Natural killer cell treated with Interleukin-12 subunit alpha and Interleukin-12 subunit beta and Interleukin-15 and Interleukin-18, amount 100 ng/mL, for 72 hours (primary cell): ENCODE results near the gene NEDD4L. TPM values are rescaled to one million over a fixed set of nuclear protein-coding genes. Genes with fewer than 3 reads are reported as not detected.

Source experiments
- ATAC-seq, 2 donors: fragments of 150-1000 bp; cut with Tn5 transposase in 1 of 2; sonication (Bioruptor Pico), chemical (Tn5 transposase) in 1 of 2; 2 replicates each; pipeline ENCODE4 v1.10.0; 2021
- DNase-seq: peaks from one replicate; pipeline ENCODE4 v3.0.0; 2022; ENCODE audit warnings: low spot score
- H3K27ac Mint-ChIP-seq, 2 donors: 1 replicate in 1 of 2; 2 replicates in 1 of 2; pipeline ENCODE4 v1.8.0; 2022; ENCODE audit warnings: mixed read lengths in 2 of 2, mild to moderate bottlenecking in 1 of 2, moderate library complexity in 1 of 2
- H3K27me3 Mint-ChIP-seq, 2 donors: 1 replicate in 1 of 2; 2 replicates in 1 of 2; pipeline ENCODE4 v1.8.0; 2022; ENCODE audit warnings: mixed read lengths in 2 of 2
- H3K36me3 Mint-ChIP-seq: one replicate; pipeline ENCODE4 v1.8.0; 2022; ENCODE audit warnings: mixed read lengths
- H3K4me1 Mint-ChIP-seq, 2 donors: 1 replicate in 1 of 2; 2 replicates in 1 of 2; pipeline ENCODE4 v1.8.0; 2022; ENCODE audit warnings: low read depth in 2 of 2, mixed read lengths in 2 of 2, mild to moderate bottlenecking in 1 of 2
- H3K4me3 Mint-ChIP-seq: one replicate; pipeline ENCODE4 v1.8.0; 2022; ENCODE audit warnings: mixed read lengths
- H3K9me3 Mint-ChIP-seq: 2 replicates; pipeline ENCODE4 v1.8.0; 2022; ENCODE audit warnings: mixed read lengths
- total RNA-seq, 2 donors: library from RNA; stranded (reverse); gene quantifications; one replicate each; pipeline ENCODE4 v1.2.3, GENCODE V29; 2022

The NEDD4L gene
- total RNA-seq, 2 donors from 2014 or later: 8.6 to 16.5 TPM

DNA sequence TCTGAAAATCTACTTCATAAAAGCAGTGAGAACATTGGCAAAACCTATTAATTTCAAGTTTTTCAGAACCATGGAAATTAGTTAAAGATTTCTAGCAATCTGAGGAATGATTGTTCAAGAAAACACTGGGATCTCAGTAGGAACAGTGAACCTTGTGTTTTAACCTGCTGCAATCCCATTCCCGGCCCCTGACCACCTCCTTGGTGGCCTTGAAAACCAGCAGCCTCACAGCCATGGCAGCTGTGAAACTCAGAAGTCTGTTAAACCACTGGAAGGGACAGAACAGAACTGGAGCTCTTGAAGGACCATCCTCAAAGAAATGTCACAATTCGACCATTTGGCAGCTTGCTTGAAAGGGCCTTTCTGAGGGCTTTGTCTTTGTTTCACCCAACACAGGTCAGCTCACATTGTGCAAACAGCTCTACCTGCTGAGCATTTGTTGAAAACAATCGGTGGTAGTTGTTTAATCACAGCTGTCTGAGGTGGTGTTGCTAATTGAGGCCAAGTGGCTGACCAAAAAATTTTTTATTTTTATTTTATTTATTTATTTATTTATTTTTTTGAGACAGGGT lies 25.8 kb downstream of the NEDD4L start:
- Mint-ChIP-seq H3K36me3 (no peaks in the 10 kb centered on the region), H3K27me3 (peaks cover 0 to 11% of the 10 kb centered on the region in 2 donors), H3K9me3 (no peaks in the 10 kb centered on the region), H3K4me3 (no peak overlapping the region), H3K4me1 (peaks cover 0 to 6% of the 10 kb centered on the region in 2 donors), H3K27ac (no peak overlapping the region)
- DNase-seq (no peak), ATAC-seq (no peak)

DNA sequence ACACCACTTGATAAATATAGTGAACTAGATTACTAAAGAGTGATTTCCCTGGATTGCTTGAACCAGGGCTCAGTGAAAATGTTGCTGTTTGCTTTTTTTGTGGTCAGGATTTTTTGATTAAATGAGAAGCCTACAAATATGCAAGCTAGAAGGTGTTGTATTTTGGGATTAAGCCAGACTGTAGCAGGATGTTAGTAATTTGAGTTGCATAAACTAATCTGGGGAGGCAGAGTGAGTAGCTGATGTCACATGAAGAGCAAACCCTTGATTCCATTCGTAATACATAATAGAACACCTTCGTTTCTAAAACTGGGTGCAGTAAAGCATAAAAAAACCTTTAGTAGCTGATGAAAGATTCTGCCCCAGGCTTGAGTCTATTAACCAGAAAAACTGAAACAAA lies 32.0 kb downstream of the NEDD4L start:
- H3K36me3 Mint-ChIP-seq: no peaks in the 10 kb centered on the region
- H3K27ac Mint-ChIP-seq: no peak overlapping the region
- DNase-seq (no peak), ATAC-seq (no peak)
- no peaks in the 10 kb centered on the region for H3K9me3 Mint-ChIP-seq
- H3K27me3 Mint-ChIP-seq: peaks cover 9 to 24% of the 10 kb centered on the region in 2 donors
- H3K4me3 Mint-ChIP-seq: no peak overlapping the region
- peaks cover 0 to 8% of the 10 kb centered on the region in 2 donors for H3K4me1 Mint-ChIP-seq

DNA sequence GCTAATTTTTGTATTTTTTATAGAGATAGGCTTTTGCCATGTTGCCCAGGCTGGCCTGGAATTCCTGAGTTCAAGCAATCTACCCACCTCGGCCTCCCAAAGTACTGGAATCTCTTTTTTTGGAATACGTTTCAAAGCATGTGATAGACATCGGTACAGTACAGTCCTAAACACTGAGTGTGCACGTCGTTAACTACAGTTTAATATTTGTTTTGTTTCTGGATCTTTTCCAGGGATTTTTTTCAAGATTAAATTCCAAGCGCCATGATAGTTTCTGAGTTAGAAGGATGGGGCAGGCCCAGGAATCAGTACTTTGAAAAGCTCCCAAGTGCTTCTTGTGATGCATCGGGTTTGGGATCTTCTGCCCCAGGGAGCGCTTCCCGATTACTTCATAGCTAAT lies 33.3 kb downstream of the NEDD4L start:
- Mint-ChIP-seq H3K36me3 (no peaks in the 10 kb centered on the region), H3K27me3 (peaks cover 9 to 21% of the 10 kb centered on the region in 2 donors), H3K4me3 (no peak overlapping the region), H3K4me1 (peaks cover 0 to 8% of the 10 kb centered on the region in 2 donors), H3K27ac (no peak overlapping the region), H3K9me3 (no peaks in the 10 kb centered on the region)
- no peak for ATAC-seq
- no peak for DNase-seq

DNA sequence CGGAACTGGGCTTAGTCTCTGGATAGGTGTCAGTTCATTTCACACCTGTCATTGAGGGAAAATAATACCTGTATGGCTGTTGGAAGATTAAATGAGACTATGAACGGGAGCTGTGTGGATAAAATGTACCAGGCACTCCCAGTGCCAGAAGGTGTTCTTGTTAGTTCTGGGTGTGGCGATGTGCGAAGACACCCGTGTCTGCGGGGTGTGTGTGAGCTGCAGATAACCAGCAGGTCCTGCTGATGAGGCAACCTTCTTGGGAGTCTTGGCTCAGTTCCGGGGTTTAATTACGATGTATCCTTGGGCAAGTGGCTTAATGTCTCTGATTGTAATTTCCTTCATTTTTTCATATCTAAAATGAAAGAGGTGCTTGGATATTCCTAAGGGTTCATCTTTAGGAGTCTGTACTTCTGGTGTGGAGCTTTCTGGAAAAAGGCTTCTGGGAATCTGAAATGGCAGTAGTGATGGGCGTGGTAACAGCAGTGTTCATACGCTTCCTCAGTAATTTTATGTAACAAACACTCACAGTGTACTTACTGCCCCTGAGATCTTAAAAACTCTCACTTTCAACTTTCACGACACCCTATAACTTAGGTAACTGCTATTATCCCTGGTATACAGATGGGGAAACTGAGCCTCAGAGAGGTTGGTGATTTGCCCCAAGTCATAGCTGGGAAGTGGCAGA lies 35.0 kb downstream of the NEDD4L start:
- no peaks in the 10 kb centered on the region for H3K9me3 Mint-ChIP-seq
- no peak overlapping the region for H3K27ac Mint-ChIP-seq
- ATAC-seq (no peak), DNase-seq (no peak)
- H3K4me1 Mint-ChIP-seq: peaks cover 0 to 8% of the 10 kb centered on the region in 2 donors
- H3K36me3 Mint-ChIP-seq: no peaks in the 10 kb centered on the region
- H3K27me3 Mint-ChIP-seq: peaks cover 9 to 21% of the 10 kb centered on the region in 2 donors
- no peak overlapping the region for H3K4me3 Mint-ChIP-seq

DNA sequence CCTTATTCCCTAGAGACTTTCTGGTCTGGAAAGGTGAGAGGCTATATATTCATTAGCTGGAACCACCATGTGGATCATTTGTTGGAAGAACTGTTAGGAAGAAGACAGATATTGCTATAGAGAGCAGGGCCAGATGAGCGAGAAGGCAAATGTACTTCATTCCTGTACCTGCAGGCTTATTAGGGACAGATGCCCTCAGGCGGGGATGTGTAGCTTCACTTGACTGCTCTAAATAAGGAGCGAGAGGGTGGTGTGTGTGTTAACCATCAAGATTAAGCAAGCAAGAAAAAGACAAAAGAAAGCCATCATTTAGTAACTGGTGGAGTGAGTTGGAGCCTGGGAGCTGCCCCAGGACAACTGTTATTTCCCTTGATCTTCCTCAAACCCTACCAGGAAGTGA lies 36.4 kb downstream of the NEDD4L start:
- no peak for DNase-seq
- H3K4me3 Mint-ChIP-seq: no peak overlapping the region
- no peaks in the 10 kb centered on the region for H3K9me3 Mint-ChIP-seq
- no peak for ATAC-seq
- no peak overlapping the region for H3K27ac Mint-ChIP-seq
- H3K4me1 Mint-ChIP-seq: peaks cover 0 to 8% of the 10 kb centered on the region in 2 donors
- no peaks in the 10 kb centered on the region for H3K36me3 Mint-ChIP-seq
- peaks cover 14 to 19% of the 10 kb centered on the region in 2 donors for H3K27me3 Mint-ChIP-seq

DNA sequence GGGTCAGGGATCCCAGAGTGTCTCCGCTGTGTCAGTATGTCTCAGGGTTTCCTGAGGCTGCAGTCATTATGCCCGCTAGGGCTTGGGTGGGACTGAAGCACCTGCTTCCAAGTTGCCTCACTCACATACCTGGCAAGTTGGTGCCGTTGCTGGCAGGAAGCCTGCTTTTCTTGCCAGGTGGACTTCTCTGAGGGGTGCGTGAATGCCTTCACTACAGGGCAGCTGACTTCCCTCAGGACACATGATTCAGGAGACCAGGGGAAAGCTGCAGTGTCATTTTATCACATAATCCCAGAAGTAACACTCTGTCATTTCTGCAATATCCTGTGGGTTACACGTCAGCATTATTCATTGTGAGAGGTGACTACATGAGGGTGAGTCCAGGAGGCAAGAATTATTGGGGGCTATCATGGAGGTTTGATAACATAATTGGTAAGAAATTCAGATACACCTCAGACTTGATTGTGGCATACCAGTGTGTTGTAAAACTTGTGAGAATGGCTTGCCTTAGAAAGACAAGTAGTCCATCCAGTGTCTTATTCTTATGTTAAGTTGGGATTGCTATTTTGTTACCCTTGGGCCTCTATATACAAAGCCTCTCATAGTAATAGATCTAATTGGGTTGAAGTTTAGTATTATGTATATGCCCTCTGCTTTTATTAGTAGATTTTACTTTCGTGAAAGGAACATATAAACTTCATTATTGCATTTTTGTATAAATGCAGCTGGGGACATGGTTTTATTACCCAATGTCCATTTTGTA lies 44.1 kb downstream of the NEDD4L start:
- Mint-ChIP-seq H3K27me3 (peaks cover 5 to 6% of the 10 kb centered on the region in 2 donors), H3K36me3 (no peaks in the 10 kb centered on the region), H3K9me3 (no peaks in the 10 kb centered on the region), H3K4me1 (peaks cover 12 to 15% of the 10 kb centered on the region in 2 donors), H3K4me3 (peak overlapping the region; percentile 40), H3K27ac (peak overlapping the region in 1 of 2 donors; percentile 49)
- ATAC-seq (peak; percentile 85 to 90), DNase-seq (no peak)

DNA sequence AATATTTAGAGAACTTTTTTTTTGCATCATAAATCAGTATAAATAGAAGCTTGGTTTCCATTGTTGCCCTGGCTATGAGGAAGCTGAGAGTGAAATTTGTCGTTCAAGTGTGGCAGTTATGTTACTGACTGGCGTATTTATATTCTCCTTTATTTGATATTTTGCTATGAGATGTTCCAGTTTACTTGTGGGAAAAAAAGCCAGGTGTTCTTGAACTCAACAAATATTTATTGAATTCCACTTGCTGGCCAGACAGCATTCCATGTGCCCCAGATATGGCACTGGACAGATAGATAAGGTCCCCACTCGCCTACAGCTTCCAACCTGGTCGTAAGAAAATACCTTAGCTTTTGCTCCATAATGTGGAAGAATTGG lies 44.7 kb downstream of the NEDD4L start:
- H3K36me3 Mint-ChIP-seq: no peaks in the 10 kb centered on the region
- H3K4me3 Mint-ChIP-seq: no peak overlapping the region
- H3K27ac Mint-ChIP-seq: no peak overlapping the region
- peaks cover 5 to 6% of the 10 kb centered on the region in 2 donors for H3K27me3 Mint-ChIP-seq
- peaks cover 12 to 15% of the 10 kb centered on the region in 2 donors for H3K4me1 Mint-ChIP-seq
- ATAC-seq: no peak
- no peaks in the 10 kb centered on the region for H3K9me3 Mint-ChIP-seq
- no peak for DNase-seq

DNA sequence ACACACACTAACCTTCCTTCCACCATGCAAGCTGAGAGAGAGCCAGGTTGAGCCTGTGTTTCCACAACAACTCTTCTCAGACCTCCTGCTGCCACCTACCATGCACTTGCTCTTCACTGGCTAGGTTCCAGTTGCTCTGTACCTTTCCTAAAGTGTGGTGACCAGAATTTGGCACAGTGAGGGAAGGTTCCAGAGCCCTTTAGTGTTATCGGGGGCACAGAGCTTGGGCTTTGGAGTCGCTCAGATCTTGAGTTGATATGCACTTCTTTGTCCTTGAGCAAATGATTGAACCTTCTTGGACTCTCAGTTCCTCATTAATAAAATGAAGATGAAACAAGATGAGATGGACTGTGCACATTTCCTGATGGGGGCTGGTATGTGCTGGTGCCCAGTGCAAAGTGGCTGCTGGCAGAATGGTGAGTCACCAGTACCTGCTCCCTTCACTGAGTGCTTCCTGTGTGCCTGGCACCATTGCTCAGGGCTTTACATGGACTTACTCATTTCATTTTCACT lies 47.1 kb downstream of the NEDD4L start:
- H3K4me3 Mint-ChIP-seq: no peak overlapping the region
- ATAC-seq (peak; percentile 52 to 64), DNase-seq (no peak)
- H3K36me3 Mint-ChIP-seq: no peaks in the 10 kb centered on the region
- peaks cover 15 to 16% of the 10 kb centered on the region in 2 donors for H3K4me1 Mint-ChIP-seq
- H3K27me3 Mint-ChIP-seq: peaks cover 0 to 2% of the 10 kb centered on the region in 2 donors
- no peak overlapping the region for H3K27ac Mint-ChIP-seq
- no peaks in the 10 kb centered on the region for H3K9me3 Mint-ChIP-seq

DNA sequence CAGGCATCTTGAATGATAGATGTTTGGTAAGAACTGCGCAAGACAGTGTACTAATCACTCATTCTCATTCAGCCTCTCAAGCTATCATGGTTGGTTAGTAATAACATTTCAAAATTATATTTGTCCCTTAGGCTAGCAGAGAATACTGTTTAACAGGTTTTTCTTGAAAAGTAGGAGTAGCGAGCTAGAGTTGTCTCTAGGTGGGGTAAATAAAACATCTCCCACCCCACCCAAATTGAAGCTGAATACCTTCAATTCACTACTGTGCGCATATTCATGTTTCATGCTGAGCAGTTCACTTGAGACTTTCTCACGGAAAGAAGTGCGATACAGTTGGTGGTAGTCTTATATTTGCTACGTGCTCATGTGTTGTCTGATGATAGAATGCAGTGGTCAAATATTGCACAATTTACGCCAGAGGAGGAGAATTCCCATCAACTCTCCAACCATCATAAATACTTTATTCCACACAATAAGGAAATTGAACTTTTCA lies 49.3 kb downstream of the NEDD4L start:
- no peak for ATAC-seq
- H3K9me3 Mint-ChIP-seq: no peaks in the 10 kb centered on the region
- no peak overlapping the region for H3K4me3 Mint-ChIP-seq
- H3K4me1 Mint-ChIP-seq: peaks cover 8 to 10% of the 10 kb centered on the region in 2 donors
- H3K27me3 Mint-ChIP-seq: peaks cover 0 to 2% of the 10 kb centered on the region in 2 donors
- H3K27ac Mint-ChIP-seq: no peak overlapping the region
- no peak for DNase-seq
- no peaks in the 10 kb centered on the region for H3K36me3 Mint-ChIP-seq

DNA sequence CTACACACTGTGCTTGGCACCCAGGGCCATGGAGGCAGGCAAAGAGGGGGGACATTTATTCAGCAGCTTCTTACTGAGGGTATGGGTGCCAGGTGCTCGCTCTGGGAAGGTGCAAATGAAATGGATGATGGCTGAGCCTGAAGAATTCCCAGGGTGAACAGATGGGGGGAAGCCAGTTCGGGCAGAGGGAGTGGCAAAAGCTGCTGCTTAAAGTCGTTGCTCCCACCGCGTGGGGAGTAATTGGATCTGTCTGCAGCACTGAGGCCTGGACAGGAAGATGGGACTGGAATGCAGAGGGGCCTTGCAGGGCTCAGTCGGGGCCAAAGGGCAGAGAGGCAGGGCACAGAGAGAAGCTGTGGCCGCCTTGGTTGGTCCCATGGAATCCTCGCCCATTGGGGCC lies 51.2 kb downstream of the NEDD4L start:
- H3K9me3 Mint-ChIP-seq: no peaks in the 10 kb centered on the region
- peaks cover 0 to 2% of the 10 kb centered on the region in 2 donors for H3K27me3 Mint-ChIP-seq
- DNase-seq: no peak
- no peaks in the 10 kb centered on the region for H3K36me3 Mint-ChIP-seq
- no peak for ATAC-seq
- H3K4me1 Mint-ChIP-seq: peaks cover 8 to 14% of the 10 kb centered on the region in 2 donors
- no peak overlapping the region for H3K27ac Mint-ChIP-seq
- H3K4me3 Mint-ChIP-seq: no peak overlapping the region

DNA sequence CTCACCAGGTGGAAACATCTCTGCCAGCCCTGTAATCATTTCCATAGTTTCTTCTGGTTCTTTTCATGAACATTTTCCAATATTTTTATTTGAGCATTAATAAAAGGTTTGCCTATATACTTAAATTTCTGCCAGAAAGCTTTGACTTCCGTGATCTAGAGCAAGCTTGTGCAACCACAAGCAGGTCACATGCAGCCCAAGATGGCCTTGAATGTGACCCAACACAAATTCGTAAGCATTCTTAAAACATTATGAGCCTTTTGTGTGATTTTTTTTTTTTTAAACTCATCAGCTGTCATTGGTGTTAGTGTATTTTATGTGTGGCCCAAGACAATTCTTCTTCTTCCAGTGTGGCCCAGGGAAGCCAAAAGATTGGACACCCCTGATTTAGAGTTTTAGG lies 51.6 kb downstream of the NEDD4L start:
- ATAC-seq: no peak
- no peak for DNase-seq
- peaks cover 0 to 2% of the 10 kb centered on the region in 2 donors for H3K27me3 Mint-ChIP-seq
- no peak overlapping the region for H3K4me3 Mint-ChIP-seq
- no peaks in the 10 kb centered on the region for H3K9me3 Mint-ChIP-seq
- peaks cover 8 to 14% of the 10 kb centered on the region in 2 donors for H3K4me1 Mint-ChIP-seq
- H3K36me3 Mint-ChIP-seq: no peaks in the 10 kb centered on the region
- no peak overlapping the region for H3K27ac Mint-ChIP-seq

DNA sequence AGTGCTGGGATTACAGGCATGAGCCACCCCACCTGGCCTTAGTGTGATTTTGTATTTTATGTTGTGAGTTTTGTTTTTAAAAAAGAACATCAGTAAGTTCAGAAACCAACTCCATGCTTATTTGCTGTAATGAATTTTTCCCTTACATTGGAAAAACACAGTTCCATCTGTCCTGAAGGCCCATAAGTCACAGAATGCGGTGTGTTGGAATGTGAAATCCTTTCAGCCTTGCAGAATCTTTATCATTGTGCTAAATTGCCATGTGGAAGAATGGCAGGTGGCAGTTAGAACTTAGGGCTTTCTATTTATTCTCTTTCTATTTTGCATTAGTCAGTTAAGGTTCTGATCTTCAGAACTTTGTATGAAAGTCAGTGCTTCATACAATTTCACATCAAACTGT lies 52.6 kb downstream of the NEDD4L start:
- ATAC-seq: no peak
- Mint-ChIP-seq H3K9me3 (no peaks in the 10 kb centered on the region), H3K27me3 (peaks cover 0 to 2% of the 10 kb centered on the region in 2 donors), H3K36me3 (no peaks in the 10 kb centered on the region), H3K4me3 (no peak overlapping the region), H3K27ac (no peak overlapping the region), H3K4me1 (peaks cover 0 to 7% of the 10 kb centered on the region in 2 donors)
- no peak for DNase-seq

DNA sequence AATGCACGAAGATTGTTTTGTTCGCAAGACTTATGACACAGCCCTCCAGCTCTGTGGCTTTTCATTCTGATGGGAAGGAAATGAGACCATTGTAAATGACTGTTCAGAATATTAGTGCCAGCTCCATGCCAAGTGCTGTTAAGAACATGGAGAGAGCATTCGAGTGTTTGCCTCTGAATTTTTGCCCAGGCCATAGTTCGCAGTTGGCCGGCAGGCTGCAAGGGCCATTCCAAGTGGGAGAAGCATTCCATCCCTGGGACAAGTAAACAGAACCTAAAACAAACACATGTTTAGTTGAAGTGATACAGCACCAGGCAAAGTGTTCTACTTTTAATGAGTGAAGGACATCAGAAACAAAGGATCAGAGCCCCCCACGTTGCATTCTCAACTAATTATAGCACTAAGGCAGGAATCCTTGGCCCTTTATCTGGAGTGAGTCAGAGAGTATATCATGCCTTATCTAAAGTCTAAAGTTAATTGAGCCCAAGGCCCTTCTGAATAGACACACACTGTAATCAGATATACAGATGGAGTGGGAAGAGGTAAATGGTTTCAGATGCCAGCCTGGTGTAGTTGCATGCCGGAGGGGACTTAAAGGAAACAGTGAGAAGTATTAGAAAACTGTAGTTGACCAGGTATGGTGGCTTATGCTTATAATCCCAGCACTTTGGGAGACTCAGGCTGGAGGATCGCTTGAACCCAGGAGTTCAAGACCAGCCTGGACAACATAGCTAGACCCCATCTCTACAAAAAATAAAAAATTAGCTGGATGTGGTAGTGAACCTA lies 53.3 kb downstream of the NEDD4L start:
- no peak for DNase-seq
- Mint-ChIP-seq H3K4me3 (no peak overlapping the region), H3K9me3 (no peaks in the 10 kb centered on the region), H3K4me1 (peaks cover 0 to 7% of the 10 kb centered on the region in 2 donors), H3K27ac (no peak overlapping the region), H3K27me3 (peaks cover 0 to 2% of the 10 kb centered on the region in 2 donors), H3K36me3 (no peaks in the 10 kb centered on the region)
- ATAC-seq: no peak
